ENCODE measurements around the gene CDKAL1.

Gene CDKAL1

DNA sequence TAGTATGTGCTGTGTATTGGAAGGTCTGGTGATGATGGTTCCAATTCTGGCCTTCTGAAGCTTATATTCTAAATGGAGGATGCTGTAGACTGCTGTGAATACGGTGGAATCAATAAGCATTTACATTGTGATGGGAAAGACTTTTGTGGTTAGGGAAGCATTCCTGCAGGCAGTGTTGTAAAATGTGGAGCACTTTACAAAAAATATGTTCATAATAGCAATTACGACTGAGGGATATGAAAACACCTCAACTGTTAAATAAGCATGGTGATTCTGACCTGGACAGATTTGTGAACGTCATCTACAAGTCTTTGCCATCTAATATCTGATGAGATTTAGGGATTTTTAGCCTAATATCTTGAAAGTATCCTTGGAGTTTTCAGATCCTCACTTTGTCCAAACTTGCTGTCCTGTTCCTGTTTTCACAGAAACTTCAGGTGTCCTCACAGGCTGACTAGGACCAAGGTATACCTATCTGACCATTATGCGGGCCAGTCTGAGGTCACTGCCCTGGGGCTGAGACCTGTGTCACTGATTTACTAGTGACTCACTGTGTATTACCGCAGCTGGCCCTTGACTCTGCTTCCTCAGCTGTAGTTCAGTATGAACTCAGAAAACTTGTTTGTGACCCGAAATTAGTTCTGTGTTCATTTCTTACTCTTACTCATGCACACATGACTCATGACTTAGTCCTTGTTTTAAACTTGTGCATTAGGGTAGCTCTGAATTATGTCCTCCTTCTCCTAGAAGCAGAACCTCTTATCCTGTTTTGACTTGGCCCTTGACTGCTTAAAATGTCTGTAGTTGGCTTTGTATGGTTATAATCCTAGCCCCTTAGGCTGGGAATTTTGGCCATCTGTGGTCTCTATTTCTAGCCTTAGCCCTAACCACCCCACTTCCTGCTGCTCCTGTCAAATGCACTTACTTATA, 343.0 kb downstream of the CDKAL1 start:
- DNase-seq (ENCODE audit: low read depth) = no peak

GRCh38 chr6:20879121-20879520, 344.9 kb downstream of the CDKAL1 start:
- DNase-seq (ENCODE audit: low read depth) = no peak

DNA sequence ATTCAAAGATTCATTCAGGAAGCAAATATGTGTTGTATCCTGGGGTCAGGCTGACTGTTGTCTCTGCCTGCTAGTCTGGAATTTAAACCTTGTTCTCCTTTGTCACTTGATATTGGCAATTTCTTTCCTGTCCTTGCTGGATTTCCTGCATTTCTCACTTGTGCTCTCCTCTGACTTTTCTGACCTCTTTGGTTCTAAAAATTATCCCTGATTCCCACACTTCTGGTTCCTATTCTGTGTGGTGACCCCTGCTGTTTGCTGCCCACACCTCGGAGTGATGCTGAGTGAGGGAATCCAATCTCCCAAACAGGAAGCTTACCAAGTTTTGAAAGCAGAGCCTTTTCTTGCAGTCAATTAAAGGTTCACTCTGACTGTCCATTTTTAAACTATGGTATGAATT, 345.3 kb downstream of the CDKAL1 start:
- no peak for DNase-seq (ENCODE audit: low read depth)

GRCh38 chr6:20881365-20881764, 347.1 kb downstream of the CDKAL1 start:
- no peak for DNase-seq (ENCODE audit: low read depth)

DNA sequence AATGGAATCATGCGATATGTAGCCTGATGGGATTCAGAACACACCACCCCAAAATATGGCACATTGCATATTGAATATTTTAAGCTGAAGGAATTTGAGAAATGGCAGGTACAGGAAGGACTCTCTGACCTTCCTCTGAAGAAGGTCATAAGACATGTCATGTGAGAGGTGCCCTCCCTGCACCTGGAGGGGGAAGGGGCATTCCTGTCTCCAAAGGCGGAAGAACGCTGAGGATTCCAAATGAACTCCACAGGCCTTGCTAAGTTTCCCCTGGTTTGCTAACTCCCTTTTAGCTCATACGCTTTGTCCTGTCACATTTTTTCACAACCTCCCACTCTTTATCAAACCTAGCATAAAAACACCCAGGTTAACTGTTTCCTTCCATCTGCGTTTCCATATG, 347.8 kb downstream of the CDKAL1 start:
- no peak for DNase-seq (ENCODE audit: low read depth)

DNA sequence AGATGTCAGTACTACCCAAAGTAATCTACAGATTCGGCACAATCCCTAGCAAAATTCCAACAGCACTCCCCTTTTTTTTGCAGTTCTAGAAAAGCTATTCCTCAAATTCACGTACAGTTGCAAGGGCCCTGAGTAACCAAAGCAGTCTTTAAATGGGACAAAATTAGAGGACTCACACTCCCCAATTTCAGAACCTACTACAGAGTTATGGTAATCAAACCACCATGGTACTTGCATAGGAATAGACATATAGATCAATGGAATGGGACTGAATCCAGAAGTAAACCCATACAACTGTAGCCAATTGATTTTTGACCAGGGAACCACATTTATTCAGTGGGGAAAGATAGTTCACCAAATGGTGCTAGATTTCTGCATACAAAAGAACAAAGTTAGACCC, 350.8 kb downstream of the CDKAL1 start:
- no peak for DNase-seq (ENCODE audit: low read depth)

DNA sequence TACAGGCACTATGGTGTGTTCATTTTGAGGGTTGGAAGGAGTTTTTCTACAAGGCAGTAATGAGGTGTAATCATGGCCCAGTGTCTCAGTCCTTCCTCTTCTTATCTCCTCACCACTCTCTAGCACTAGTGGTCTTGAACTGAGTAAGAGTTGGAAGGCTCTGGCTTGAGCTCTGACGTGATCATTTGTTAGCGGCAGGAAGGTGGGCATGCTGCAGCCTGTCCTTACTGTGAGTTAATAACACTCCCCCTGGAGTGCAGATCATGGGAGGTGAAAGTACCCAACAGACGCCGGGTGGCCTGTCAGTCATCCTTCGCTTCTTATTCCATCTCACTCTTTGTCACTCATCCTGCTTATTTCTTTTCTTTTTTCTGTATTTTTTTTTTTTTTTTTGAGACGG, 356.9 kb downstream of the CDKAL1 start:
- DNase-seq (ENCODE audit: low read depth) = no peak

DNA sequence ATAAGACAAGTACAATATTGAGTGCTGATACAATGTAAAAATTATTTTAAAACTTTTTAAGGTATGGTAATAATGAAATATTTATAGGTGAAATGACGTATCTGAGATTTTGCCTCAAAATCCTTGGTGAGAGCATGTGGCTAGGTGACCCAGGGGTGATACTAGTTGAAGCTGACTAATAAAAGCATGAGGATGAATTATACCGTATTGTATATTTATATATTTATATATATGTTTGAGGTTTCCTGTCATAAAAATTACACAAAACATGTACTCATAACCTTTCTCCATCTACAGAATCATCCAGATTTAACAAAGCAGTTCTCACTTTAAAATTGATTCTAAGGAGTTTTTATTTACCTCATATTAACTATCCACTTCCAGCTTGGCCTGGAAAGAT, 358.1 kb downstream of the CDKAL1 start:
- DNase-seq (ENCODE audit: low read depth) = no peak

DNA sequence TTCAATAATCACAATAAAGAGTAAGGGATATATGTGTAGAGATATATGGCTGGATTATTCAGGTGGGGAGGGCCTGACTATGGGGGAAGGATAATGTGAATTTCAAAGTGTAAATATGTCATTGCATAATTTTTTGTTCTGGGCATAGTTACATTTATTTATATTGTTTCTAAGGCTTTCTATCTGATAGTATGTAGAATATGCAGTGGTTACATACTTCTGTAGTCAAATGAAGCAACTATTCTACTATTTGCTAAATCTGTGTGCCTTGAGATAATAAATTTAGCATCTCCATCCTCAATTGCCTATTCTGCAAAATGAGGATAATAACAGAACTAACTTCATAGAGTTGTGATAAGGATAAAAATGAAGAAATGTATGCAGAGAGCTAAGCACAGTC, 359.2 kb downstream of the CDKAL1 start:
- no peak for DNase-seq (ENCODE audit: low read depth)

DNA sequence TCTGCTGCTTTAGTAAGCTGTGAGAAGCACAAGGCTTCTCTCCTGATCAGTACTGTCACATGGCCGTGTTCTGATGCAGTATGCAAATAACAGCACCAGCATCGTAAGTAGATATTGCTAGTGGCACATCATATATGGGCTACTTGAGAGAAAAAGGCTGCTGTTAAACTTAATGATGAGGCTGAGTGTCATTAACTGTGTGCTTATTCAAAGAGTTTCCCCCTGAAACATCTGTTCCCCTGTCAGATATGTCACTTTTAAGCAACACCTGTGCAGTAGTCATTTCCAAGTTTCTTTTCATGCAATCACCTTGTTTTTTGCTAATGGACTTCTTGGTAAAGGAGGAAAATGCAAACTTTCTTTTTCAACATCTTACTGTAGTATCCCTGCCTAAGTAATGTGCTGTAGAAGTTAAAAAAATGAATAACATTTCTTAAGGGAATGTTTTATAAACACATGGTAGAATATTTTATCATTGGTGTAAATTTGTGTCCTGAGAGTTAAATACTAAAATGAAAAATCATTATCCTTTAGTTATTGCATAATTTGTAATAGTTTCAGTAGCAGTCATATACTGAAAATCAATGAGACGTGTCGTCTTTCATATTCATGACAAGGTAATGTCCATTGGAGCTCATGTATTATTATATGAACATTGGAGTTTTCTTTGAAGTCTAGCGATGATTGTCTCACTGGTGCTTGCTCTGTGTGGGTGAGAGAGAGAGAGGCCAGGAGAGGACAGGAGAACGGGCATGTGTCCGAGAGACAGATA, 366.3 kb downstream of the CDKAL1 start:
- no peak for DNase-seq (ENCODE audit: low read depth)

GRCh38 chr6:20905377-20905776, 371.1 kb downstream of the CDKAL1 start:
- DNase-seq (ENCODE audit: low read depth) = no peak

GRCh38 chr6:20906945-20907344, 372.7 kb downstream of the CDKAL1 start:
- no peak for DNase-seq (ENCODE audit: low read depth)

DNA sequence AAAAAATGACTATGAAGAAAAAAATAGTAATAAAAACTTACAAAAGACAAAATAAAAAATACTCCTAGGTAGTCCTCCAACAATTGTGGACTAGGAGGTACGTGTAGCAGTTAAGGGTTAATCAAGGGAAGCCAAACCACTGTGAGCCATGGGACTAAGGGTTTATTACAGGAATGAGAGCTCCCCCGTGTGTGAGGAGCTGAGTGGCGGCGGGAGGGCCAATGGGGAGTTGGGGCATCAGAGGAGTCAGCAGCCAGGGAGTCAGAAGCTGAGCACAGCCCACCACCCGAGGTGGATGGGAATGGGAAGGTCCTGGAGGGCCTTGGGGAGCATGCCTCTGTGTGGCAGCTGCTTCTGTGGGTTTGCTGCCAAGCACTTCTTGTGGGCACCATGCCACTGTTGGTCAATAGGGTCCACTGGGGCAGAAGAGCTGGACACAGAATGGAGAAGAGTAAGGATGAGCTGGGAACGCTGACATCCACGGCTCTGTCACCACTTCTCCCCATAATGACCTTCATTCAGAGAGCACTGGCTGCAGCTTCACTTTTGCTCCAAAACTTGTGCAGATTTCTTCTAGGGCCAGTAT, 373.3 kb downstream of the CDKAL1 start:
- DNase-seq (ENCODE audit: low read depth) = no peak

GRCh38 chr6:20909621-20910020, 375.4 kb downstream of the CDKAL1 start:
- DNase-seq (ENCODE audit: low read depth) = no peak

GRCh38 chr6:20911712-20912111, 377.5 kb downstream of the CDKAL1 start:
- DNase-seq (ENCODE audit: low read depth) = no peak

DNA sequence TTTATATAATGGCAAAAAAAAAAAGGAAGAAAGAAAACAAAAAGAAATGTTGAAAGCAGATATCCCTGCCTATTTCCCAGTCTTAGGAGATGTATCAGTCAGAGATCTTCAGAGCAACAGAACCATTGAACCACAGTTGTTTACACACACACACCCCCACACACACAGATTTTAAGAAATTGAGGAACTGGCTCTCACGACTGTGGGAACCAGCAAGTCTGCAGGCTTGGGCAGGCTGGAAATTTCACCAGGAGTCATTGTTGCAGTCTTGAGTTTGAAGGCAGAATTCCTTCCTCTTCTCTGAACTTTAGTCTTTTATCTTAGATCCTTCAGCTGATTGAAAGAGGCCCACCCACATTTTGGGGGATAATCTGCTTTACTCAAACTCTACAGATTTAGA, 380.9 kb downstream of the CDKAL1 start:
- DNase-seq (ENCODE audit: low read depth) = no peak

DNA sequence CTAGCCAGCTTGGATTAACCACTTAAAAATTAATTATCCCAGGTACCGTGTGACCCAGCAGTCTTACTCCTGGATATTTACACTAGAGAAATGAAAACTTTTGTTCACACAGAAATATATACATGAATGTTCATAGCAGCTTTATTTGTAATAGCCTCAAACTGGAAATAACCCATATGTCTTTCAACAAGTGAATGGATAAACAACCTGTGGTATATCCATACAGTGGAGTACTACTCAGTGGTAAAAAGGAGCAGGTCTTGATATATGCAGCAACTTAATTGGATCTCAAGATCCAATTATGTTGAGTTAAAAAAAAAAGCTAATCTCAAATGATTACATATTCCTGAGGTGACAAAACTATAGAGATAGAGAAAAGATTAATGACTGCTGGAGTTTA, 381.4 kb downstream of the CDKAL1 start:
- no peak for DNase-seq (ENCODE audit: low read depth)

DNA sequence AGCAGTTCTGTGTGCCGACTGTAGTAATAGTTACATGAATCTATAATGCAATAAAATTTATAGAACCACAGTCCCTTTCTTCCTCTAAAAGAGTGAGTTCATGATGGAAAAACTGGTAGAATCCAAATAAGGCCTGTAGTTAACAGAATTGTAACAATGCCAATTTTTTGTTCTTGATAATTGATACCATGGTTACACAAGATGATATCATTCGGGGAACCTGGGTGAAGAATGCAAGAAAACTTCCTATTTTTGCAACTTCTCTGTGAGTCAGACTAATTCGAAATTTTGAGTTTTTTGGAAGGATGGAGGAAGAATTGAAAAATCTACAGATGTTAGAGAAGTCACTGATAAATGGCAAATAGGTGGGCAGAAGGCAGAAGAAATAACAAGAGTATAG, 381.8 kb downstream of the CDKAL1 start:
- no peak for DNase-seq (ENCODE audit: low read depth)

GRCh38 chr6:20918868-20919267, 384.6 kb downstream of the CDKAL1 start:
- no peak for DNase-seq (ENCODE audit: low read depth)

- peak; percentile 4 for DNase-seq (ENCODE audit: low read depth)
Measured at GRCh38 chr6:20919677-20920385, 385.6 kb downstream of the CDKAL1 start.

DNA sequence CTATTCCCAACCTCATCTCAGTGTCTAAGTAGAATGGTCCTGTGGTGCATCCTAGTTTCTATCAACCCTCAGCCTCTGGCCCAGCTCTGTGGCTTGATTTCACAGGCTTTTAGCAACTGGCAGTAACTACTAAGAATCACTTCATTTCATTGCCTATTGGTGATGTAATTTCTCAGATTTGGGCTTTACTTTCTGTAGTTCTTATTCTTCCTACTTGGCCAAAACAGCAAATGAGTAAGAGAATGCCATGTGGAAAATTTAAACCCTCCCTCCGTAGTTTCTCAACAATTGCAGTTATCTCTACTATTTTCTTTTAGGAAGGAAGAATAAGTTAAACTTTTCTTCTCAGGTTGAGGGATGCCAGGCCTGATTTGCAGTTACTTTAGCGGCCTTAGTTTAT, 387.3 kb downstream of the CDKAL1 start:
- no peak for DNase-seq (ENCODE audit: low read depth)

- DNase-seq (ENCODE audit: low read depth) = no peak
Measured at GRCh38 chr6:20922743-20923142, 388.5 kb downstream of the CDKAL1 start.
